H1 (cell line): Measurements from ENCODE around the gene AKAP8. TPM values are rescaled to one million over a fixed set of nuclear protein-coding genes. Genes with fewer than 3 reads are reported as not detected.

Experiments used
- HDAC6 ChIP-seq: IDR thresholded peaks from one replicate; pipeline ENCODE4 v1.7.1; 2012; ENCODE audit warnings: low read depth, mild to moderate bottlenecking, inconsistent platforms, low read length, moderate library complexity
- polyA plus RNA-seq, 7 experiments: library from polyadenylated mRNA; depleted of rRNA in 3 of 7; stranded (reverse) in 5 of 7; unstranded in 2 of 7; fragments of >200 nt in 5 of 7; fragments of 200-250 nt in 2 of 7; gene quantifications; 1 replicate in 5 of 7; 2 replicates in 1 of 7; 4 replicates in 1 of 7; pipeline versions ENCODE4 v1.2.1 to v1.2.3, GENCODE V29; 2011 to 2013; ENCODE audit warnings: missing spikeins in 2 of 7, mixed read lengths in 2 of 7
- total RNA-seq: library from RNA; stranded (reverse); fragmentation: NEBNext Ultra II Directional; extraction: Animal tissue kit (Norgen Biotek cat#: 25700); gene quantifications from 2 replicates; pipeline ENCODE4 v1.2.1, GENCODE V29; 2021
- TF ChIP-seq, protein P1 (sequence below): IDR thresholded peaks from 2 replicates; pipeline ENCODE4 v1.6.1; 2012; ENCODE audit warnings: inconsistent platforms

The AKAP8 gene
- total and polyA plus RNA-seq, 2 of the 8 experiments (the other 6 are each of a cell fraction or from before 2014, with no cell fraction given) = 17.0 to 41.0 TPM

- TF ChIP-seq HDAC6 = no peak
- TF ChIP-seq, protein P1, sequence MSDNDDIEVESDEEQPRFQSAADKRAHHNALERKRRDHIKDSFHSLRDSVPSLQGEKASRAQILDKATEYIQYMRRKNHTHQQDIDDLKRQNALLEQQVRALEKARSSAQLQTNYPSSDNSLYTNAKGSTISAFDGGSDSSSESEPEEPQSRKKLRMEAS = no peak
- TF ChIP-seq, all 59 proteins: peak for 0
Observed at GRCh38 chr19:15421136-15421695, 41.6 kb upstream of the AKAP8 start (continued).
